Right atrium auricular region (tissue), 2 donors: ENCODE data around the gene YARS1. TPM values are rescaled to one million over a fixed set of nuclear protein-coding genes. Genes with fewer than 3 reads are reported as not detected.
A peak's percentile ranks its signal among the peaks of the same experiment; 100 is the strongest.

ENCODE experiments used
- DNase-seq: peaks from one replicate; pipeline ENCODE4 v3.0.0-alpha.2; 2019; ENCODE audit warnings: low spot score
- H3K27ac ChIP-seq, 2 donors: fragments of 200-600 bp; sonication (generic); 1 replicate in 1 of 2; 2 replicates in 1 of 2; pipeline ENCODE4 v1.5.1; 2016 to 2019
- H3K27me3 ChIP-seq, 2 donors: fragments of 200-600 bp; sonication (generic); one replicate each; pipeline versions ENCODE4 v1.5.1 to v1.6.0; 2017 to 2019
- H3K36me3 ChIP-seq: fragments of 200-600 bp; sonication (generic); one replicate; pipeline ENCODE4 v1.5.1; 2016
- H3K4me1 ChIP-seq, 2 donors: fragments of 200-600 bp; sonication (generic); one replicate each; pipeline versions ENCODE4 v1.5.1 to v1.6.0; 2017 to 2019
- H3K4me3 ChIP-seq, 2 donors: fragments of 200-600 bp; sonication (generic); 1 replicate in 1 of 2; 2 replicates in 1 of 2; pipeline ENCODE4 v1.5.1; 2017 to 2019; ENCODE audit warnings: mild to moderate bottlenecking in 1 of 2, moderate library complexity in 1 of 2
- H3K9me3 ChIP-seq, 2 donors: fragments of 200-600 bp; sonication (generic); one replicate each; pipeline ENCODE4 v1.5.1; 2019
- CTCF ChIP-seq, 2 donors: fragments of 200-600 bp; sonication (generic); IDR thresholded peaks; one replicate each; pipeline ENCODE4 v1.5.1; 2019; ENCODE audit warnings: antibody characterized with exemption in 2 of 2
- total RNA-seq, 2 donors: library from RNA; depleted of rRNA; stranded (reverse); fragments of >200 nt; gene quantifications; one replicate each; pipeline ENCODE4 v1.1.0, GENCODE V29; 2016

Gene YARS1
- total RNA-seq, 2 donors from 2014 or later: 23.3 to 33.1 TPM

GRCh38 chr1:32755810-32756159, 61.4 kb downstream of the YARS1 start:
- Histone ChIP-seq H3K36me3 (no peaks in the 10 kb centered on the region), H3K9me3 (no peaks in the 10 kb centered on the region), H3K4me3 (no peak overlapping the region), H3K27ac (no peak overlapping the region), H3K27me3 (no peaks in the 10 kb centered on the region), H3K4me1 (peaks cover 0 to 22% of the 10 kb centered on the region in 2 donors)
- no peak for DNase-seq
- no peak for TF ChIP-seq CTCF (IDR thresholded peaks at IDR 0.05)

GRCh38 chr1:32755098-32755809, 61.9 kb downstream of the YARS1 start:
- H3K27ac ChIP-seq: peak overlapping the region in 1 of 2 donors; percentile 43
- H3K4me3 ChIP-seq: peak overlapping the region in 1 of 2 donors; percentile 70

GRCh38 chr1:32754317-32755097, 62.7 kb downstream of the YARS1 start:
- Histone ChIP-seq H3K4me3 (peak overlapping the region; percentile 55 to 70), H3K27me3 (no peaks in the 10 kb centered on the region), H3K36me3 (no peaks in the 10 kb centered on the region), H3K27ac (peak overlapping the region in 1 of 2 donors; percentile 43), H3K4me1 (peaks cover 0 to 21% of the 10 kb centered on the region in 2 donors), H3K9me3 (no peaks in the 10 kb centered on the region)
- TF ChIP-seq CTCF (IDR thresholded peaks at IDR 0.05): no peak
- no peak for DNase-seq

More at GRCh38 chr1:32755098-32755809, 61.9 kb downstream of the YARS1 start:
- no peak for DNase-seq
- no peaks in the 10 kb centered on the region for H3K36me3 ChIP-seq
- TF ChIP-seq CTCF (IDR thresholded peaks at IDR 0.05): no peak
- no peaks in the 10 kb centered on the region for H3K9me3 ChIP-seq
- H3K4me1 ChIP-seq: peaks cover 0 to 21% of the 10 kb centered on the region in 2 donors
- no peaks in the 10 kb centered on the region for H3K27me3 ChIP-seq

GRCh38 chr1:32753532-32754316, 63.4 kb downstream of the YARS1 start:
- no peak for DNase-seq
- no peak for TF ChIP-seq CTCF (IDR thresholded peaks at IDR 0.05)
- Histone ChIP-seq H3K4me1 (peaks cover 0 to 21% of the 10 kb centered on the region in 2 donors), H3K27ac (peak overlapping the region in 1 of 2 donors; percentile 43), H3K27me3 (no peaks in the 10 kb centered on the region), H3K4me3 (peak overlapping the region; percentile 55 to 70), H3K9me3 (no peaks in the 10 kb centered on the region), H3K36me3 (no peaks in the 10 kb centered on the region)

- H3K27me3 ChIP-seq: no peaks in the 10 kb centered on the region
- H3K4me3 ChIP-seq: no peak overlapping the region
- H3K36me3 ChIP-seq: no peaks in the 10 kb centered on the region
- no peak overlapping the region for H3K27ac ChIP-seq
- no peak for DNase-seq
- H3K4me1 ChIP-seq: peaks cover 0 to 16% of the 10 kb centered on the region in 2 donors
- no peak for TF ChIP-seq CTCF (IDR thresholded peaks at IDR 0.05)
- H3K9me3 ChIP-seq: no peaks in the 10 kb centered on the region
Measured at GRCh38 chr1:32749771-32750170, 67.4 kb downstream of the YARS1 start.
